ENCODE measurements around the gene PGLYRP4. TPM values are rescaled to one million over a fixed set of nuclear protein-coding genes. Genes with fewer than 3 reads are reported as not detected.

Gene PGLYRP4
- total RNA-seq, 1 donor from 2014 or later = not detected

GRCh38 chr1:153392258-153392657, 43.6 kb upstream of the PGLYRP4 start:
- no peaks in the 10 kb centered on the region for H3K4me1 Mint-ChIP-seq
- TF ChIP-seq CTCF (IDR thresholded peaks at IDR 0.05) = no peak
- ChIA-PET CTCF (no interaction called here), POLR2A (no interaction called here)
- DNase-seq (no peak), ATAC-seq (ENCODE audit: low read depth) (no peak)
- H3K27ac Mint-ChIP-seq = no peak overlapping the region
- H3K36me3 Mint-ChIP-seq (ENCODE audit: low read depth) = no peaks in the 10 kb centered on the region
- H3K4me3 Mint-ChIP-seq = no peak overlapping the region
- H3K9me3 Mint-ChIP-seq = no peaks in the 10 kb centered on the region
- intact Hi-C loops (cut with micrococcal nuclease) = no loop called here
- peaks cover 19% of the 10 kb centered on the region for H3K27me3 Mint-ChIP-seq

GRCh38 chr1:153390938-153391710, 42.5 kb upstream of the PGLYRP4 start, which contains the start of gene S100A8:
S100A8 (minus strand) TSS chr1:153391073; CDS start chr1:153390535, 538 bp downstream.
- peaks cover 19% of the 10 kb centered on the region for H3K27me3 Mint-ChIP-seq
- POLR2A ChIA-PET = no interaction called here
- H3K36me3 Mint-ChIP-seq (ENCODE audit: low read depth) = no peaks in the 10 kb centered on the region
- no peaks in the 10 kb centered on the region for H3K4me1 Mint-ChIP-seq
- intact Hi-C loops (cut with micrococcal nuclease) = no loop called here
- CTCF ChIA-PET = no interaction called here
- ATAC-seq (ENCODE audit: low read depth) (no peak), DNase-seq (no peak)
- TF ChIP-seq CTCF (IDR thresholded peaks at IDR 0.05) = no peak
- no peak within 1 kb of the TSS for H3K27ac Mint-ChIP-seq
- no peak within 1 kb of the TSS for H3K4me3 Mint-ChIP-seq
- H3K9me3 Mint-ChIP-seq = no peaks in the 10 kb centered on the region

- no peak for ATAC-seq (ENCODE audit: low read depth)
- intact Hi-C loops (cut with micrococcal nuclease) = no loop called here
- H3K9me3 Mint-ChIP-seq = no peaks in the 10 kb centered on the region
- CTCF ChIA-PET = no interaction called here
- no peak overlapping the region for H3K27ac Mint-ChIP-seq
- no peaks in the 10 kb centered on the region for H3K36me3 Mint-ChIP-seq (ENCODE audit: low read depth)
- TF ChIP-seq CTCF (IDR thresholded peaks at IDR 0.05) = no peak
- peaks cover 18% of the 10 kb centered on the region for H3K27me3 Mint-ChIP-seq
- no peaks in the 10 kb centered on the region for H3K4me1 Mint-ChIP-seq
- POLR2A ChIA-PET = no interaction called here
- DNase-seq = no peak
- H3K4me3 Mint-ChIP-seq = no peak overlapping the region
Observed at GRCh38 chr1:153389973-153390879, 41.6 kb upstream of the PGLYRP4 start.

- DNase-seq (no peak), ATAC-seq (ENCODE audit: low read depth) (no peak)
- no peak overlapping the region for H3K27ac Mint-ChIP-seq
- no peak for TF ChIP-seq CTCF (IDR thresholded peaks at IDR 0.05)
- peaks cover 23% of the 10 kb centered on the region for H3K27me3 Mint-ChIP-seq
- POLR2A ChIA-PET = no interaction called here
- CTCF ChIA-PET = no interaction called here
- no peaks in the 10 kb centered on the region for H3K36me3 Mint-ChIP-seq (ENCODE audit: low read depth)
- H3K9me3 Mint-ChIP-seq = no peaks in the 10 kb centered on the region
- no peak overlapping the region for H3K4me3 Mint-ChIP-seq
- intact Hi-C loops (cut with micrococcal nuclease) = no loop called here
- H3K4me1 Mint-ChIP-seq = no peaks in the 10 kb centered on the region
Observed at GRCh38 chr1:153389401-153389800, 40.8 kb upstream of the PGLYRP4 start.

- peaks cover under 1% of the 10 kb centered on the region for H3K9me3 Mint-ChIP-seq
- peaks cover 16% of the 10 kb centered on the region for H3K27me3 Mint-ChIP-seq
- ChIA-PET POLR2A (no interaction called here), CTCF (no interaction called here)
- H3K4me1 Mint-ChIP-seq = no peaks in the 10 kb centered on the region
- no peak overlapping the region for H3K4me3 Mint-ChIP-seq
- no peak for TF ChIP-seq CTCF (IDR thresholded peaks at IDR 0.05)
- H3K27ac Mint-ChIP-seq = no peak overlapping the region
- ATAC-seq (ENCODE audit: low read depth) (no peak), DNase-seq (no peak)
- no peaks in the 10 kb centered on the region for H3K36me3 Mint-ChIP-seq (ENCODE audit: low read depth)
- intact Hi-C loops (cut with micrococcal nuclease) = no loop called here
Observed at GRCh38 chr1:153387785-153388184, 39.1 kb upstream of the PGLYRP4 start.

All from activated B cell treated with CpG ODN at 0.5 μM for 24 hours (primary cell).